ENCODE data around the gene TOM1L2. TPM values are rescaled to one million over a fixed set of nuclear protein-coding genes. Genes with fewer than 3 reads are reported as not detected.

The TOM1L2 gene
- total and polyA plus RNA-seq, 2 experiments from 2014 or later, result 25.5 to 31.0 TPM

DNA sequence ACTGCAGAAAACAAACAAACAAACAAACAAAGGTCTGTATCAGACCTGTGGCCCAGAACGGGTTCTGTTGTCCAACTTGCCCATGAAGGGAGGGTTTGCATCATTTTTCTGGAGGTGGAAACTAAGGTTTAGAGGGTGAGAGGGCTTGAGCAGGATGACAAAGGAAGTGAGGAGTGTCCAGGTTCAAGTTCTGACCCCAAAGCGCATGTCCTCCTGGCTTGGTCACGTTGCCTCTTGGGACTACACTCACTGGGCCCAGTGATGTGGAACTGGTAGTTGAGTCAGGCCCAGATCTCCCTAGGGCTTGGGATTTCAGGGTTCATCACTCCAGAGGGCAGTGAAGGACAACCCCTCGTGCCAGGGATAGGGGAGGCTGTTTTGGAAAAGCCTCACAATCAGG, 137.2 kb downstream of the TOM1L2 start:
- Histone ChIP-seq H3K4me2 (ENCODE audit: unreplicated experiment) (peak overlapping the region; percentile 86), H3F3A (ENCODE audit: insufficient read depth) (peaks cover 28% of the 10 kb centered on the region), H4K20me1 (ENCODE audit: insufficient read depth) (no peaks in the 10 kb centered on the region), H3K27me3 (replicated peaks; ENCODE audit: insufficient read depth) (no peaks in the 10 kb centered on the region), H3K9me3 (ENCODE audit: low read depth) (no peaks in the 10 kb centered on the region), H3K79me2 (ENCODE audit: insufficient read depth) (peaks cover 58% of the 10 kb centered on the region), H3K4me1 (ENCODE audit: insufficient read depth) (peaks cover 31% of the 10 kb centered on the region), H2AFZ (no peak overlapping the region), H3K9me2 (ENCODE audit: insufficient read depth) (no peaks in the 10 kb centered on the region), H3K36me3 (ENCODE audit: low read depth) (no peaks in the 10 kb centered on the region), H3K9ac (peak overlapping the region; percentile 93; the same call in 1 of the 2 replicates), H3K4me3 (peak overlapping the region; percentile 79; the same call in 1 of the 2 replicates), H3K27ac (peak overlapping the region; percentile 95)
- TF ChIP-seq EZH2 (IDR thresholded peaks at IDR 0.05; ENCODE audit: insufficient read depth, poor library complexity, severe bottlenecking) (no peak), EZH2phosphoT487 (IDR thresholded peaks at IDR 0.05; ENCODE audit: insufficient read depth, low read depth) (no peak)
- 49 to 64% methylated on average over 4 of the region's 4 CpGs for WGBS, 2 experiments (ENCODE audit: low coverage in 1 of 2, low lambda C conversion rate in 2 of 2, missing lambda C conversion rate in 2 of 2)
- in situ Hi-C loops (cut with MboI), result no loop called here
- DNase-seq, result no peak

DNA sequence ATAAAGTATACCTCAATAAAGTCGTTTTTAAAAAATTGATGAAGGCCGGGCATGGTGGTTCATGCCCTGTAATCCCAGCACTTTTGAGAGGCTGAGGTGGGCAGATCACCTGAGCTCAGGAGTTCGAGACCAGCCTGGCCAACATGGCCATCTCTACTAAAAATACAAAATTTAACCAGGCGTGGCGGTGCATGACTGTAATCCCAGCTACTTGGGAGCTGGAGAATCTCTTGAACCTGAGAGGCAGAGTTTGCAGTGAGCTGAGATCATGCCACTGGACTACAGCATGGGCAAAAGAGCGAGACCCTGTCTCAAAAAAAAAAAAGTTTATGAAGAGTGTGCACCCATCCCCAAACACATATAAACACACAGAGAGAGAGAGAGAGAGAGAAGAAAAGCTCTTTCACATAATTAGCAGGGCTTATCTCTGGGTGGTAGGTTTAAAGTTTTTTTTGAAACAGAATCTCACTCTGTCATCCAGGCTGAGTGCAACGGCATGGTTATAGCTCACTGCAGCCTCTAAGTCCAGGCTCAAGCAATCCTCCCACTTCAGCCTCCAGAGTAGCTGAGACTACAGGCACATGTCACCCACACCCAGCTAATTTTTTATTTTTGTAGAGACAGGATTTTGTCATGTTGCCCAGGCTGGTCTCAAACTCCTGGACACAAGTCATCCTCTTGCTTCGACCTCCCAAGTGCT, 138.4 kb downstream of the TOM1L2 start:
- Histone ChIP-seq H4K20me1 (ENCODE audit: insufficient read depth) (no peaks in the 10 kb centered on the region), H3K4me1 (ENCODE audit: insufficient read depth) (peaks cover 22% of the 10 kb centered on the region), H3K27me3 (replicated peaks; ENCODE audit: insufficient read depth) (no peaks in the 10 kb centered on the region), H3K27ac (peak overlapping the region; percentile 95; the same call in 1 of the 2 replicates), H3K36me3 (ENCODE audit: low read depth) (no peaks in the 10 kb centered on the region), H3F3A (ENCODE audit: insufficient read depth) (peaks cover 17% of the 10 kb centered on the region), H3K4me3 (no peak overlapping the region), H3K4me2 (ENCODE audit: unreplicated experiment) (no peak overlapping the region), H3K9me2 (ENCODE audit: insufficient read depth) (no peaks in the 10 kb centered on the region), H2AFZ (no peak overlapping the region), H3K79me2 (ENCODE audit: insufficient read depth) (peaks cover 66% of the 10 kb centered on the region), H3K9ac (no peak overlapping the region), H3K9me3 (ENCODE audit: low read depth) (no peaks in the 10 kb centered on the region)
- DNase-seq, result no peak
- in situ Hi-C loops (cut with MboI), result no loop called here
- 86 to 92% methylated on average over 8 of the region's 8 CpGs for WGBS, 2 experiments (ENCODE audit: low coverage in 1 of 2, low lambda C conversion rate in 2 of 2, missing lambda C conversion rate in 2 of 2)
- TF ChIP-seq EZH2phosphoT487 (IDR thresholded peaks at IDR 0.05; ENCODE audit: insufficient read depth, low read depth), result no peak
- TF ChIP-seq EZH2 (IDR thresholded peaks at IDR 0.05; ENCODE audit: insufficient read depth, poor library complexity, severe bottlenecking), result no peak

- no peaks in the 10 kb centered on the region for H3K9me3 ChIP-seq (ENCODE audit: low read depth)
- no peaks in the 10 kb centered on the region for H3K9me2 ChIP-seq (ENCODE audit: insufficient read depth)
- no peak overlapping the region for H3K27ac ChIP-seq
- no peak overlapping the region for H3K4me2 ChIP-seq (ENCODE audit: unreplicated experiment)
- H3K4me1 ChIP-seq (ENCODE audit: insufficient read depth), result peaks cover 4% of the 10 kb centered on the region; the same call in 1 of the 2 replicates
- no peak overlapping the region for H2AFZ ChIP-seq
- peaks cover 5% of the 10 kb centered on the region; the same call in 1 of the 2 replicates for H3F3A ChIP-seq (ENCODE audit: insufficient read depth)
- WGBS, 2 experiments (ENCODE audit: low coverage in 1 of 2, low lambda C conversion rate in 2 of 2, missing lambda C conversion rate in 2 of 2), result 93 to 100% methylated on average over 2 of the region's 2 CpGs
- no peak overlapping the region for H3K4me3 ChIP-seq
- in situ Hi-C loops (cut with MboI), result no loop called here
- H3K36me3 ChIP-seq (ENCODE audit: low read depth), result no peaks in the 10 kb centered on the region
- TF ChIP-seq EZH2phosphoT487 (IDR thresholded peaks at IDR 0.05; ENCODE audit: insufficient read depth, low read depth) (no peak), EZH2 (IDR thresholded peaks at IDR 0.05; ENCODE audit: insufficient read depth, poor library complexity, severe bottlenecking) (no peak)
- no peaks in the 10 kb centered on the region for H3K27me3 ChIP-seq (replicated peaks; ENCODE audit: insufficient read depth)
- DNase-seq, result no peak
- H3K9ac ChIP-seq, result no peak overlapping the region
- H3K79me2 ChIP-seq (ENCODE audit: insufficient read depth), result peaks cover 72% of the 10 kb centered on the region
- no peaks in the 10 kb centered on the region for H4K20me1 ChIP-seq (ENCODE audit: insufficient read depth)
Measured at GRCh38 chr17:17832032-17832363, 140.2 kb downstream of the TOM1L2 start.

GRCh38 chr17:17831208-17832031, 140.8 kb downstream of the TOM1L2 start:
- Histone ChIP-seq H3K4me3 (no peak overlapping the region), H3K27ac (no peak overlapping the region), H3K9me3 (ENCODE audit: low read depth) (no peaks in the 10 kb centered on the region), H4K20me1 (ENCODE audit: insufficient read depth) (no peaks in the 10 kb centered on the region), H3K36me3 (ENCODE audit: low read depth) (no peaks in the 10 kb centered on the region), H2AFZ (no peak overlapping the region), H3K9me2 (ENCODE audit: insufficient read depth) (no peaks in the 10 kb centered on the region), H3K4me2 (ENCODE audit: unreplicated experiment) (no peak overlapping the region), H3K9ac (no peak overlapping the region), H3F3A (ENCODE audit: insufficient read depth) (peaks cover 5% of the 10 kb centered on the region; the same call in 1 of the 2 replicates), H3K27me3 (replicated peaks; ENCODE audit: insufficient read depth) (no peaks in the 10 kb centered on the region), H3K79me2 (ENCODE audit: insufficient read depth) (peaks cover 72% of the 10 kb centered on the region), H3K4me1 (ENCODE audit: insufficient read depth) (0 out of 2 replicates have a peak, but pooled peaks cover 3% of the 10 kb centered on the region)
- TF ChIP-seq EZH2phosphoT487 (IDR thresholded peaks at IDR 0.05; ENCODE audit: insufficient read depth, low read depth), result no peak
- TF ChIP-seq EZH2 (IDR thresholded peaks at IDR 0.05; ENCODE audit: insufficient read depth, poor library complexity, severe bottlenecking), result no peak
- 57% methylated on average over 10 to 12 of the region's 12 CpGs for WGBS, 2 experiments (ENCODE audit: low coverage in 1 of 2, low lambda C conversion rate in 2 of 2, missing lambda C conversion rate in 2 of 2)
- in situ Hi-C loops (cut with MboI), result no loop called here
- peak; percentile 47 for DNase-seq
